ENCODE results near the gene RAI1. TPM values are rescaled to one million over a fixed set of nuclear protein-coding genes. Genes with fewer than 3 reads are reported as not detected.

The RAI1 gene
- total and polyA plus RNA-seq, 2 of the 8 experiments (the other 6 are each of a cell fraction or from before 2014, with no cell fraction given), result 0.39 to 1.2 TPM

DNA sequence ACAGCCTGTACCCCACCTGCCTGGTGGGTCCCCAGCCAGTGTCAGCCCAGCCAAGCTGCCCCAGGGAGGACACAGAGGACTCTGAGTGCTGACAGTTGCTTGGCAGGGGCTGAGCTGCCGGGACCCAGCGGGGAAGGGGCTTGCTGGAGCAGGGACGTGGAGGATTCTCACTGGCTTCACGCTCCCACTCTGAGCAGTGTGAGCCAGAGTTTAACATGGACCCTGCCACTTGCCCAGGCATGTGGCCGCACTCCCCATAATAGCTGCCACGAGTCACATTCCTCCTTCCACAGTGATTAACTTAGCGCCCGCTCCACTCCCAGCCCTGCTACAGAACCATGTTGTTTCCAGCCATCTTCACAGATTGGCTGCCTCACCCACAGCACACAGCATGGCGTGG is 124.3 kb downstream of the RAI1 start:
- Histone ChIP-seq H3K4me3 (ENCODE audit: extremely low read depth in 1 of 4, insufficient read depth in 2 of 4, low read depth in 3 of 4, low read length in 4 of 4) (no peak overlapping the region), H3K27ac (ENCODE audit: low read depth, low read length) (no peak overlapping the region), H3K4me2 (ENCODE audit: insufficient read depth in 1 of 2, low read depth in 2 of 2, low read length in 2 of 2) (no peak overlapping the region), H3K9ac (replicated peaks in 1 of 4; ENCODE audit: extremely low read depth in 1 of 4, low read depth in 3 of 4, low read length in 3 of 4) (no peak overlapping the region), H4K5ac (ENCODE audit: insufficient read length, low read depth, low read length) (no peak overlapping the region), H3K9me3 (ENCODE audit: insufficient read depth in 2 of 2, low read depth in 1 of 2, low read length in 1 of 2) (no peaks in the 10 kb centered on the region), H2BK15ac (ENCODE audit: low read length) (peak overlapping the region; percentile 61; the same call in 1 of the 2 replicates), H3K23ac (ENCODE audit: insufficient read length) (no peak overlapping the region), H3K14ac (ENCODE audit: insufficient read length) (no peak overlapping the region), H3K23me2 (ENCODE audit: low read depth, low read length) (peaks cover 8% of the 10 kb centered on the region; the same call in 1 of the 2 replicates), H3K27me3 (replicated peaks in 1 of 4; ENCODE audit: control insufficient read depth in 3 of 4, extremely low read depth in 1 of 4, insufficient read depth in 3 of 4, low read length in 3 of 4) (peaks cover 6 to 18% (median 16%) of the 10 kb centered on the region in 4 experiments), H3K4me1 (replicated peaks in 1 of 4; ENCODE audit: control insufficient read depth in 3 of 4, insufficient read depth in 4 of 4, low read length in 3 of 4) (peaks cover 0 to 8% (median 5%) of the 10 kb centered on the region in 4 experiments; a peak in 5 of 7 replicates), H4K20me1 (replicated peaks in 1 of 2; ENCODE audit: control insufficient read depth in 1 of 2, insufficient read depth in 2 of 2, low read length in 2 of 2) (peaks cover 1 to 4% of the 10 kb centered on the region in 2 experiments), H3K36me3 (ENCODE audit: control insufficient read depth in 2 of 4, insufficient read depth in 4 of 4, low read length in 3 of 4) (no peaks in the 10 kb centered on the region), H4K91ac (replicated peaks; ENCODE audit: insufficient read length, low read length) (no peak overlapping the region), H2BK120ac (replicated peaks; ENCODE audit: low read depth, low read length) (no peak overlapping the region), H3K56ac (replicated peaks; ENCODE audit: insufficient read length, low read depth, low read length) (no peak overlapping the region), H3K4ac (replicated peaks; ENCODE audit: insufficient read length, low read depth, low read length) (no peak overlapping the region), H2AK5ac (ENCODE audit: low read depth, low read length) (no peak overlapping the region), H2BK12ac (ENCODE audit: low read depth, low read length) (peak overlapping the region; percentile 5; the same call in 1 of the 2 replicates), H3K79me2 (ENCODE audit: control insufficient read depth in 1 of 2, insufficient read depth in 2 of 2, low read length in 2 of 2) (no peaks in the 10 kb centered on the region), H3K18ac (ENCODE audit: extremely low read depth, low read length) (no peak overlapping the region), H2BK20ac (ENCODE audit: low read length) (no peak overlapping the region), H2AFZ (ENCODE audit: low read length) (no peak overlapping the region), H4K8ac (ENCODE audit: extremely low read depth, insufficient read depth, low read length) (no peak overlapping the region), H2BK5ac (ENCODE audit: low read depth, low read length) (peak overlapping the region; percentile 60; the same call in 1 of the 2 replicates), H3K79me1 (ENCODE audit: low read depth, low read length) (no peaks in the 10 kb centered on the region)
- 84% methylated on average over 9 of the region's 9 CpGs; no CpG with 5 or more reads in 1 of the 2 experiments for WGBS, 2 experiments (ENCODE audit: extremely low coverage in 1 of 2, insufficient coverage in 1 of 2, insufficient read length in 1 of 2, insufficient replicate concordance in 2 of 2, low coverage in 1 of 2, low lambda C conversion rate in 2 of 2, missing lambda C conversion rate in 1 of 2)
- POLR2A ChIA-PET (ENCODE audit: partially characterized antibody), result interaction anchor here (1.0 to 1.4 kb wide), 4 partner anchors 12 to 54 kb away, joined by 3 read pairs; partner anchors contain the start of gene SREBF1
- DNase-seq (ENCODE audit: low read depth in 1 of 2, low spot score in 2 of 2) (no peak), FAIRE-seq (no peak)
- CTCF ChIA-PET (ENCODE audit: partially characterized antibody), result interaction anchor here (1.0 to 18.1 kb wide), 7 partner anchors 11 to 86 kb away, joined by 3 to 375 read pairs (median 3); no protein-coding TSS in a partner anchor
- no peak for TF ChIP-seq EP300 (IDR thresholded peaks at IDR 0.05; ENCODE audit: borderline replicate concordance in 1 of 2, low read depth in 2 of 2, low read length in 2 of 2)
- TF ChIP-seq SP2 (IDR thresholded peaks at IDR 0.05; ENCODE audit: low read length), result no peak
- TF ChIP-seq KDM1A (IDR thresholded peaks at IDR 0.05; ENCODE audit: borderline replicate concordance, low read length), result no peak
- TF ChIP-seq EGR1 (IDR thresholded peaks at IDR 0.05; ENCODE audit: borderline replicate concordance, low read depth, low read length), result no peak
- no peak for TF ChIP-seq RFX5 (IDR thresholded peaks at IDR 0.05; ENCODE audit: borderline replicate concordance, low read depth, low read length)

Measured in H1 (cell line).